ENCODE data around the gene CCDC134. TPM values are rescaled to one million over a fixed set of nuclear protein-coding genes. Genes with fewer than 3 reads are reported as not detected.

Gene CCDC134
- total and polyA plus RNA-seq, 2 of the 8 experiments (the other 6 are each of a cell fraction or from before 2014, with no cell fraction given): 7.7 to 20.0 TPM

DNA sequence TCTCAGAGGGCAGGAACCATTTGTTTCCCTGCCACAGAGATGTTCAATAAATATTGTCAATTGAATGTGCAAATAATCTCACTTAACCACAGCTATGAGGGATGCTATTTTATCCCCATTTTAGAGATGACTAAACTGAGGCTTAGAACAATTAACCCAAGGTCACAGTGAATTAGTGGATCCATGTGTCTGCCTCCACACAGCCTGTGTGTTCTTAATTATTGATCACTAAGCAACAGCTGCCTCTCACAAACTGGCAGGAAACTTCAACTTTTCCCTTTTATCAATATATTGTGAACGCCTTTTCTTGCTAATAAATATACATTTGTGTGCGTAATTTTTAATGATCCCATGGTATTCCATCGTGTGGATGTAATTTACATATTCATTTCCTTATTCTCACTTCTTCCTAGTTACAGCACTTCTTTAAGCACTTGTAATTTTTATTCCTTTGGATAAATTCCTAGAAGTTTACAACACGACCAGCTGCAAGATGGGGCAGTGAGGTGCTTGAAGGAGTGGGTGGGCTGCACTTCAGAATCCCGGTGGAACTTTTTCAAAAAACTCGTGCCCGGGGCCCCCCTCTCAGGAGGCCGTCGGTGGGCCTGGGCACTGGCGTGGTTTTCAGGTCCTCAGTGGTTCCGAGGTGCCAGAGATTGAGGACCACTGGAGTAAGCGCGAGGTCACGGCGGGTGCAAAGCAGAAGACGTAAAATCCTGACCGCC, 31.5 kb downstream of the CCDC134 start (continued):
- TF ChIP-seq, protein P1, sequence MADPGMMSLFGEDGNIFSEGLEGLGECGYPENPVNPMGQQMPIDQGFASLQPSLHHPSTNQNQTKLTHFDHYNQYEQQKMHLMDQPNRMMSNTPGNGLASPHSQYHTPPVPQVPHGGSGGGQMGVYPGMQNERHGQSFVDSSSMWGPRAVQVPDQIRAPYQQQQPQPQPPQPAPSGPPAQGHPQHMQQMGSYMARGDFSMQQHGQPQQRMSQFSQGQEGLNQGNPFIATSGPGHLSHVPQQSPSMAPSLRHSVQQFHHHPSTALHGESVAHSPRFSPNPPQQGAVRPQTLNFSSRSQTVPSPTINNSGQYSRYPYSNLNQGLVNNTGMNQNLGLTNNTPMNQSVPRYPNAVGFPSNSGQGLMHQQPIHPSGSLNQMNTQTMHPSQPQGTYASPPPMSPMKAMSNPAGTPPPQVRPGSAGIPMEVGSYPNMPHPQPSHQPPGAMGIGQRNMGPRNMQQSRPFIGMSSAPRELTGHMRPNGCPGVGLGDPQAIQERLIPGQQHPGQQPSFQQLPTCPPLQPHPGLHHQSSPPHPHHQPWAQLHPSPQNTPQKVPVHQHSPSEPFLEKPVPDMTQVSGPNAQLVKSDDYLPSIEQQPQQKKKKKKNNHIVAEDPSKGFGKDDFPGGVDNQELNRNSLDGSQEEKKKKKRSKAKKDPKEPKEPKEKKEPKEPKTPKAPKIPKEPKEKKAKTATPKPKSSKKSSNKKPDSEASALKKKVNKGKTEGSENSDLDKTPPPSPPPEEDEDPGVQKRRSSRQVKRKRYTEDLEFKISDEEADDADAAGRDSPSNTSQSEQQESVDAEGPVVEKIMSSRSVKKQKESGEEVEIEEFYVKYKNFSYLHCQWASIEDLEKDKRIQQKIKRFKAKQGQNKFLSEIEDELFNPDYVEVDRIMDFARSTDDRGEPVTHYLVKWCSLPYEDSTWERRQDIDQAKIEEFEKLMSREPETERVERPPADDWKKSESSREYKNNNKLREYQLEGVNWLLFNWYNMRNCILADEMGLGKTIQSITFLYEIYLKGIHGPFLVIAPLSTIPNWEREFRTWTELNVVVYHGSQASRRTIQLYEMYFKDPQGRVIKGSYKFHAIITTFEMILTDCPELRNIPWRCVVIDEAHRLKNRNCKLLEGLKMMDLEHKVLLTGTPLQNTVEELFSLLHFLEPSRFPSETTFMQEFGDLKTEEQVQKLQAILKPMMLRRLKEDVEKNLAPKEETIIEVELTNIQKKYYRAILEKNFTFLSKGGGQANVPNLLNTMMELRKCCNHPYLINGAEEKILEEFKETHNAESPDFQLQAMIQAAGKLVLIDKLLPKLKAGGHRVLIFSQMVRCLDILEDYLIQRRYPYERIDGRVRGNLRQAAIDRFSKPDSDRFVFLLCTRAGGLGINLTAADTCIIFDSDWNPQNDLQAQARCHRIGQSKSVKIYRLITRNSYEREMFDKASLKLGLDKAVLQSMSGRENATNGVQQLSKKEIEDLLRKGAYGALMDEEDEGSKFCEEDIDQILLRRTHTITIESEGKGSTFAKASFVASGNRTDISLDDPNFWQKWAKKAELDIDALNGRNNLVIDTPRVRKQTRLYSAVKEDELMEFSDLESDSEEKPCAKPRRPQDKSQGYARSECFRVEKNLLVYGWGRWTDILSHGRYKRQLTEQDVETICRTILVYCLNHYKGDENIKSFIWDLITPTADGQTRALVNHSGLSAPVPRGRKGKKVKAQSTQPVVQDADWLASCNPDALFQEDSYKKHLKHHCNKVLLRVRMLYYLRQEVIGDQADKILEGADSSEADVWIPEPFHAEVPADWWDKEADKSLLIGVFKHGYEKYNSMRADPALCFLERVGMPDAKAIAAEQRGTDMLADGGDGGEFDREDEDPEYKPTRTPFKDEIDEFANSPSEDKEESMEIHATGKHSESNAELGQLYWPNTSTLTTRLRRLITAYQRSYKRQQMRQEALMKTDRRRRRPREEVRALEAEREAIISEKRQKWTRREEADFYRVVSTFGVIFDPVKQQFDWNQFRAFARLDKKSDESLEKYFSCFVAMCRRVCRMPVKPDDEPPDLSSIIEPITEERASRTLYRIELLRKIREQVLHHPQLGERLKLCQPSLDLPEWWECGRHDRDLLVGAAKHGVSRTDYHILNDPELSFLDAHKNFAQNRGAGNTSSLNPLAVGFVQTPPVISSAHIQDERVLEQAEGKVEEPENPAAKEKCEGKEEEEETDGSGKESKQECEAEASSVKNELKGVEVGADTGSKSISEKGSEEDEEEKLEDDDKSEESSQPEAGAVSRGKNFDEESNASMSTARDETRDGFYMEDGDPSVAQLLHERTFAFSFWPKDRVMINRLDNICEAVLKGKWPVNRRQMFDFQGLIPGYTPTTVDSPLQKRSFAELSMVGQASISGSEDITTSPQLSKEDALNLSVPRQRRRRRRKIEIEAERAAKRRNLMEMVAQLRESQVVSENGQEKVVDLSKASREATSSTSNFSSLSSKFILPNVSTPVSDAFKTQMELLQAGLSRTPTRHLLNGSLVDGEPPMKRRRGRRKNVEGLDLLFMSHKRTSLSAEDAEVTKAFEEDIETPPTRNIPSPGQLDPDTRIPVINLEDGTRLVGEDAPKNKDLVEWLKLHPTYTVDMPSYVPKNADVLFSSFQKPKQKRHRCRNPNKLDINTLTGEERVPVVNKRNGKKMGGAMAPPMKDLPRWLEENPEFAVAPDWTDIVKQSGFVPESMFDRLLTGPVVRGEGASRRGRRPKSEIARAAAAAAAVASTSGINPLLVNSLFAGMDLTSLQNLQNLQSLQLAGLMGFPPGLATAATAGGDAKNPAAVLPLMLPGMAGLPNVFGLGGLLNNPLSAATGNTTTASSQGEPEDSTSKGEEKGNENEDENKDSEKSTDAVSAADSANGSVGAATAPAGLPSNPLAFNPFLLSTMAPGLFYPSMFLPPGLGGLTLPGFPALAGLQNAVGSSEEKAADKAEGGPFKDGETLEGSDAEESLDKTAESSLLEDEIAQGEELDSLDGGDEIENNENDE (IDR thresholded peaks at IDR 0.05; ENCODE audit: insufficient replicate concordance, low read length): no peak

Data from H1 (cell line).